ENCODE data around the gene NOVA2.

DNA sequence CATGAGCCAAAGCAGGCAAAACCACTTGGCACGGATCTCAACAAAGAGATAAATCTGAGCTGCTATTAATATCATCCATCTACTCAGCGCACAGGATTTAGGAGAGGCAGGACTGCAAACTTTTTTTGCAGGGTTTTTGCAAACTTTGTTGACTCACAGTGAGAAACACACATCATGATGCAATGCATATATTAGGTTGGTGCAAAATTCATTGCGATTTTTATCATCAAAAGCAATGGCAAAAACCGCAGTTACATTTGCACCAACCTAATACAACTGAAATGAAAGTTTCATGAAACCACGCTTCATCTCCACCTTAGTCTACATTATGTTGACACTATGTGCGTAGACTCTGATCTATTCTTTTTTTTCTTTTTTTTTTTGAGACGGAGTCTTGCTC lies 4.5 kb upstream of the NOVA2 start:
- TF ChIP-seq EZH2phosphoT487 (IDR thresholded peaks at IDR 0.05; ENCODE audit: borderline replicate concordance, low read length) = no peak
- TF ChIP-seq, protein P1, sequence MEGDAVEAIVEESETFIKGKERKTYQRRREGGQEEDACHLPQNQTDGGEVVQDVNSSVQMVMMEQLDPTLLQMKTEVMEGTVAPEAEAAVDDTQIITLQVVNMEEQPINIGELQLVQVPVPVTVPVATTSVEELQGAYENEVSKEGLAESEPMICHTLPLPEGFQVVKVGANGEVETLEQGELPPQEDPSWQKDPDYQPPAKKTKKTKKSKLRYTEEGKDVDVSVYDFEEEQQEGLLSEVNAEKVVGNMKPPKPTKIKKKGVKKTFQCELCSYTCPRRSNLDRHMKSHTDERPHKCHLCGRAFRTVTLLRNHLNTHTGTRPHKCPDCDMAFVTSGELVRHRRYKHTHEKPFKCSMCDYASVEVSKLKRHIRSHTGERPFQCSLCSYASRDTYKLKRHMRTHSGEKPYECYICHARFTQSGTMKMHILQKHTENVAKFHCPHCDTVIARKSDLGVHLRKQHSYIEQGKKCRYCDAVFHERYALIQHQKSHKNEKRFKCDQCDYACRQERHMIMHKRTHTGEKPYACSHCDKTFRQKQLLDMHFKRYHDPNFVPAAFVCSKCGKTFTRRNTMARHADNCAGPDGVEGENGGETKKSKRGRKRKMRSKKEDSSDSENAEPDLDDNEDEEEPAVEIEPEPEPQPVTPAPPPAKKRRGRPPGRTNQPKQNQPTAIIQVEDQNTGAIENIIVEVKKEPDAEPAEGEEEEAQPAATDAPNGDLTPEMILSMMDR (IDR thresholded peaks at IDR 0.05; ENCODE audit: low read depth, low read length, poor library complexity, severe bottlenecking) = no peak

All from DOHH2 (cell line).